Measurements from ENCODE around the gene ITCH.
"Not testable (repeated sequence)": the region's sequence is repeated elsewhere in the genome, so short reads cannot be mapped to it uniquely, and the experiment has no call there.

The ITCH gene

DNA sequence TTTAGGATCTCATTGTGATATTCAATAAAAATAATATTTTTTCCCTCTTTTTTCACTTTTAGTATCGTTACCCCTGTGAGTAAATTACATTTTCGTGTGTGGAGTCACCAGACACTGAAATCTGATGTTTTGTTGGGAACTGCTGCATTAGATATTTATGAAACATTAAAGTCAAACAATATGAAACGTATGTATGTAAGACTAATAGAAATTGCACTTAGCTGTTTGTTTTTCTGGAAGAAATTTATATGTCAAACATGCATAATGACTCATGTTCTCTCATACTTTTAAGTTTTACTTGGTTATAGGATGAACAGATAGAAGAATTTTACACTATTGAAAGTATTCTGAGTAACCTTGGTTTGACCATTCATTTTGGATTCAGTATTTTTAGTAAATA lies 49.4 kb downstream of the ITCH start:
- DNase-seq (ENCODE audit: low read depth in 1 of 2, low spot score in 1 of 2) = no peak

DNA sequence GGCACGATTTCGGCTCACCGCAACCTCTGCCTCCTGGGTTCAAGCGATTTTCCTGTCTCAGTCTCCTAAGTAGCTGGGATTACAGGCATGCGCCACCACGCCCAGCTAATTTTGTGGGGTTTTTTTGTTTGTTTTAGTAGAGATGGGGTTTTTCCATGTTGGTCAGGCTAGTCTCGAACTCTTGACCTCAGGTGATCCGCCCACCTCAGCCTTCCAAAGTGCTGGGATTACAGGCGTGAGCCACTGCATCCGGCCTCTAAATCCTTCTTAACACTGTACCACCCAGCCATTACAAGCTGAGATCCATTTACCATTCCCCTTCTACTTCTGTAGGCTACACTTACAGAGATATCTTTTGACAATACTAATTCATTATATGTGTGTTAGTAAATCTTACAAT lies 51.5 kb downstream of the ITCH start:
- not testable (repeated sequence) for DNase-seq (ENCODE audit: low read depth in 1 of 2, low spot score in 1 of 2)

DNA sequence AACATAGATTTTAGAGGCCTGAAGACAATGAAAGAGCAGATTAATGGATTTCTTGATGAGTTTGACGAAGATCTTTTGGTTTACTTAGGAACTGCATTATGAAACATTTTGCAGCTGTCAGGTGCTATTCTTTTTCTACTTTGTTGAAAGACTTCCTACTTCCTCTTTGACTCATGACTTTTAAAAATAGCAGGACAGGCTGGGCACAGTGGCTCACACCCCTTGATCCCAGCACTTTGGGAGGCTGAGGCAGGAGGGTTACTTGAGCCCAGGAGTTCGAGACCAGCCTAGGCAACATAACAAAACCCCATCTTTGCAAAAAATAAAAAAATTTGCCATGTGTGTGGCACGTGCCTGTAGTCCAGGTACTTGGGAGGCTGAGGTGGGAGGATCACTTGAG lies 52.0 kb downstream of the ITCH start:
- no peak for DNase-seq (ENCODE audit: low read depth in 1 of 2, low spot score in 1 of 2)

DNA sequence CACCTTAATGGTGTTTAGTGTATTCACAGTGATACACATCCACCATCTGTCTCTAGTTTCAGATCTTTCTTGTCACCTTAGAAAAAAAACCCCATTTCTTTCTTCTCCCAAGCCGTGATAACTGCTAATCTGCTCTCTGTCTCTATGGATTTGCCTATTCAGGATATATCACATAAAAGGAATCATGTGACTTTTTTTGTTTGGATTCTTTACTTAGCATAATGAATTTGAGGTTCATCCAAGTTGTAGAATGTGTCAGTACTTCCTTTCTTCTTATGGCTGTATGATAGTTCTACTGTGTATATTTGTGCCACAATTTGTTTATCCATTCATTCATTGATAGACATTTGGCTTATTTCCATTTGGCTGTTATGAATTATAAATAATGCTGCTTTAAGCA lies 57.1 kb downstream of the ITCH start:
- DNase-seq (ENCODE audit: low read depth in 1 of 2, low spot score in 1 of 2) = no peak

DNA sequence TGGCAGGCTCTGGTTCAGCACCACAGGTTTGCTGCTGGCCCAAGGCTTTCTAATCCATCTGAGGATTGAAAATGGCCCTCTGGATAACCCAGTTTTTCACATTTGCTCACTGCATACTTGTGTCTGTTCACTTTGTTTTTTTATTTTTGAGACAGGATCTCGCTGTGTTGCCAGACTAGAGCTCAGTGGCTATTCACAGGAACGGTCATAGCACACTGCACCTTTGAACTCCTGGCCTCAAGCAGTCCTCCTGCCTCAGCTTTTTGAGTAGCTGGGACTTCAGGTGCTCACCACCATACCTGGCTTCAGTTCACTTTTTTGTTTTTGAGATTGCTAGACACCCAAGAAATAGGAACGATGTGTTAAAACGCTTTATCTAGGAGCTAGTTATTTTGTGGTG lies 57.9 kb downstream of the ITCH start:
- no peak for DNase-seq (ENCODE audit: low read depth in 1 of 2, low spot score in 1 of 2)

DNA sequence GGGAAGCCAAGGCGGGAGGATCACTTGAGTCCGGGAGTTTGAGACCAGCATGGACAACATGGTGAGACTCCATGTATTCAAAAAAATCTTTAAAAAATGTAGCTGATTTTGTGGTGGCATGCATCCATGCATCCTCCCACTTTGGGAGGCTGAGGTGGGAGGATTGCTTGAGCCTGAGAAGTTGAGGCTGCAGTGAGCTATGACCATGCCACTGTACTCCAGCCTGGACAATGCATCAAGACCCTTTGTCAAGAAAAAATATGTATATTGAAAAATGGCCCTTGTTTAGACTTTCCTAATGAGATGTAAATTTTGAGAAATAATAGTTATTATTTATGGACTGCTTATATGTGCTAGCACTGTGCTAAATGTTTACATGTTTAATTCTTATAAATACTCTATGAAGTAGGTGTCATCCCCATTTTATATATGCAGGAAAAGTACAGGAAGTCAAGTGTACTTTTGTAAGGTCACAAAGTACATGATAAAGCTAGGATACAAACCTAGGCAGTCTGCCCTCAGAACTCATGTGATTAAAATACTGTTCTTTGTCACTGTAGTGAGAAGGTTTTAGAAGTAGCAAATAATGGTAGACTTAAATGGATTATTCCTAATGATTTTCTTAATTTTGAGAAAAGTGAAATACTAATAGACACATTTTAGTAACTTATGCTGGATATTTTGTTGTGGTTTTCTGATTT lies 58.8 kb downstream of the ITCH start:
- no peak for DNase-seq (ENCODE audit: low read depth in 1 of 2, low spot score in 1 of 2)

DNA sequence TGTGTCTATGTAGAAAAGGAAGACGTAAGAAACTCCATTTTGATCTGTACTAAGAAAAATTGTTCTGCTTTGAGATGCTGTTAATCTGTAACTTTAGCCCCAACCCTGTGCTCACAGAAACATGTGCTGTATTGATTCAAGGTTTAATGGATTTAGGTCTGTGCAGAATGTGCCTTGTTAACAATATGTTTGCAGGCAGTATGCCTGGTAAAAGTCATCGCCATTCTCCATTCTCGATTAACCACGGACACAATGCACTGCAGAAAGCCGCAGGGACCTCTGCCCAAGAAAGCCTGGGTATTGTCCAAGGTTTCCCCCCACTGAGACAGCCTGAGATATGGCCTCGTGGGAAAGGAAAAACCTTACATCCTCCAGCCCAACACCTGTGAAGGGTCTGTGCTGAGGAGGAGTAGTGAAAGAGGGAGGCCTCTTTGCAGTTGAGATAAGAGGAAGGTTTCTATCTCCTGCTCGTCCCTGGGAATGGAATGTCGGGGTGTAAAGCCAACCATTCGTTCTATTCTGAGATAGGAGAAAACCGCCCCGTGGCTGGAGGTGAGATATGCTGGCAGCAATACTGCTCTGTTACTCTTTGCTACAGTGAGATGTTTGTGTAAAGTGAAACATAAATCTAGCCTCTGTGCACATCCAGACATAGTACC lies 62.1 kb downstream of the ITCH start:
- DNase-seq (ENCODE audit: low read depth in 1 of 2, low spot score in 1 of 2) = not testable (repeated sequence)

DNA sequence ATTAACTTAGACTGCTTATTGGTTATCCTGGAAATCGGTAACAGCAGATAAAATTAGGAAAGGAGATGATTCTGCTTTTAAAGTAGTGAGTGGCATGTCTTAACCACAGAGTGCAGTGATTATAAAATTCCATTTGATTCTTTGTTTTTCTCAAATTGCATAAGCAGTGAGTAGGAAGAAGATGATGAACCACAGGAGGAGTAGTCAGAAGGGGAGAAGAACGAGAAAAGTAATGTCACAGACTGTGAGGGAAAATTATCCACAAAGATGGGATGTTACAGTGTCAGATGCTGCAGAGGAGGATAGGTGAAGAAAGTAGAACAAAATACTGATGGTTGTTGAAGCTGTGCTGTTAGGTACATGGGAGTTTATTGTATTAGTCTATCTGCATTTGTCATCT lies 63.0 kb downstream of the ITCH start:
- no peak for DNase-seq (ENCODE audit: low read depth in 1 of 2, low spot score in 1 of 2)

DNA sequence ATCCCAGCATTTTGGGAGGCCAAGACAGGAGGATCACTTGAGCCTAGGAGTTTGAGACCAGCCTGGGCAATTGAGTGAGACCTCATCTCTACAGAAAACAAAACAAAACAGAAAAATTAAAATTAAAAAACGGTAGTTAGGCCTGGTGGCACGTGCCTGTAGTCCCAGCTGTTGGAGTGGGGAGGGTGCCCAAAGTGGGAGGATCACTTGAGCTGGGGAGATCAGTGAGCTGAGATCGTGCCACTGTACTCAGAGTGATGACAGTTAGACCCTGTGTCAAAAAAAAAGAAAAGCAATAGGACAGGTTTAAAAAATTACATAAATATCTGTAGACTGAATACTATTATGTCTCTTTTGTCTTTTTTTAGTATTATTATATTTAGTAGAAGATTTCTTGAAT lies 64.3 kb downstream of the ITCH start:
- no peak for DNase-seq (ENCODE audit: low read depth in 1 of 2, low spot score in 1 of 2)

DNA sequence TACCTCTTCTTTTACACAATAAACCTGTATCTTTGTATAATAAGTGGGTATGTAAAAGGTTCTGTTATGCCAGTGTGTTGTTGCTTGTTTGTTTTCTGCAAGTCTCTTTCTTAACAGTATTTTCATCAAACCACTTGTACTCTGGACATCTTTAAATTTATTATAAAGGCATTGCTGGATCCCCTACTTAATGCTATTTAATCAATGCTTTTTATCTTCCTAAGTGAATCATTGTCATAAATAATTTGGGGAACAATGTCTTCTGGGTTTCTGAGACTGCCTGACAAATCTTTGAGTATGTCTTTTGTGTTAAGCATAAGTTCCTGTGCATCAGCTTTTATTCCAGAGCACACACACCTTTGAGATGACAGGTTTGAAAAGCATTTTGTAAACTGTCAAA lies 64.7 kb downstream of the ITCH start:
- no peak for DNase-seq (ENCODE audit: low read depth in 1 of 2, low spot score in 1 of 2)

DNA sequence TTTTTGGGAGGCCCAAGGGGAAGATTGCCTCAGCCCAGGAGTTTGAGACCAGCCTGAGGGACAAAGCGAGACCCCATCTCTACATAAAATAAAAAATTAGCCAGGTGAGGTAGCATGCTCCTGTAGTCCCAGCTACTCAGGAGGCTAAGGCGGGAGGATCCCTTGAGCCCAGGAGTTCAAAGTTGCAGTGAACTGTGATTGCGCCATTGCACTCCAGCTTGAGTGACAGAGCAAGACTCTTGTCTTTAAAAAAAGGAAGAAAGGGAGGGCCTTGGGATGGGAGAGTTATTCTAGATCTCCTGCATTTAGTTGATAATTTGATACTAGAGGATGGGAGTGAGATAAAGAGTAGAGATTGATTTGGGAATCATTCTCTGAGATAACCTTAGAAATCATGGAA lies 68.1 kb downstream of the ITCH start:
- DNase-seq (ENCODE audit: low read depth in 1 of 2, low spot score in 1 of 2) = no peak

DNA sequence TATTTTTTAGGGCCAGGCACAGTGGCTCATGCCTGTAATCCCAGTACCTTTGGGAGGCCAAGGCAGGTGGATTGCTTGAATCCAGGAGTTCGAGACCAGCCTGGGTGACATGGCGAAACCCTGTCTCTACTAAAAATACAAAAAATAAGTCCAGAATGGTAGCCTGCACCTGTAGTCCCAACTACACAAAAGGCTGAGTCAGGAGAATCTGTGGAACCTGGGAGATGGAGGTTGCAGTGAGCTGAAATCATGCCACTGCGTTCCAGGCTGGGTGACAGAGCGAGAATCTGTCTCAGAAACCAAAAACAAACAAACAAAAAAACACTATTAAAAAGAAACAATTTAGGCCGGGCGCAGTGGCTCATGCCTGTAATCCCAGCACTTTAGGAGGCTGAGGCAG lies 69.6 kb downstream of the ITCH start:
- not testable (repeated sequence) for DNase-seq (ENCODE audit: low read depth in 1 of 2, low spot score in 1 of 2)

DNA sequence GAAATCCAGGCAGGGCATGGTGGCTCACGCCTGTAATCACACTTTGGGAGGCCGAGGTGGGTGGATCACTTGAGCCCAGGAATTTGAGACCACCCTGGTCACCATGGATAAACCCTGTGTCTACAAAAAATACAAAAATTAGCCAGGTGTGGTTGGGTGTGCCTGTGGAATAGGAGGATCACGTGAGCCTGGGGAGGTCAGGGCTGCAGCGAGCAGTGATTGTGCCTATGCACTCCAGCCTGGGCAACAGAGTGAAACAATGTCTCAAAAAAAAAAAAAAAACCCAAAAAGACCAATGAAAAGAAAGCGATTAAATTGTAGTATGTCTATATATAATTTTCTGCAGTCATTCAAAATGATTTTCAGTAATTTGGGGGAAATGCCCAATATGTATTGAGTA lies 70.3 kb downstream of the ITCH start:
- DNase-seq (ENCODE audit: low read depth in 1 of 2, low spot score in 1 of 2) = no peak

DNA sequence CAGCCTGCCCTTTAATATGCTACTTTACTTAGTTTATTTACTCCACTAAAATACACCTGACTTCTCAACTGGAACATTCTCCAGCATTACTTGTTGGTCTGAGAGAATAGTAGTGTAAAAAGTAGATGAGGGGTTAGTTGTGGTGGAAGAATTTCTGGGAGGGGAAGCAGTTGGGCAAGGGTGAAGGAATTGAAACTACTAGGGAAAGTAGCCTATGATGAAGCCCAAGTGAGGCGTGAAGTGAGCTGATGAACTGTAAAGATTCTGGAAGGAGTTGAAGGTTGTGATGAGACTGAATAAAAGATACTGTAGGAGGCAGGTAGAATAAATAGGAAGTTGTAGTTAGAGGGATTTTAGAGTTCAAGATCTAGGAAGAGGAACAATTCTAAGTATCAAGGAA lies 72.5 kb downstream of the ITCH start:
- no peak for DNase-seq (ENCODE audit: low read depth in 1 of 2, low spot score in 1 of 2)

DNA sequence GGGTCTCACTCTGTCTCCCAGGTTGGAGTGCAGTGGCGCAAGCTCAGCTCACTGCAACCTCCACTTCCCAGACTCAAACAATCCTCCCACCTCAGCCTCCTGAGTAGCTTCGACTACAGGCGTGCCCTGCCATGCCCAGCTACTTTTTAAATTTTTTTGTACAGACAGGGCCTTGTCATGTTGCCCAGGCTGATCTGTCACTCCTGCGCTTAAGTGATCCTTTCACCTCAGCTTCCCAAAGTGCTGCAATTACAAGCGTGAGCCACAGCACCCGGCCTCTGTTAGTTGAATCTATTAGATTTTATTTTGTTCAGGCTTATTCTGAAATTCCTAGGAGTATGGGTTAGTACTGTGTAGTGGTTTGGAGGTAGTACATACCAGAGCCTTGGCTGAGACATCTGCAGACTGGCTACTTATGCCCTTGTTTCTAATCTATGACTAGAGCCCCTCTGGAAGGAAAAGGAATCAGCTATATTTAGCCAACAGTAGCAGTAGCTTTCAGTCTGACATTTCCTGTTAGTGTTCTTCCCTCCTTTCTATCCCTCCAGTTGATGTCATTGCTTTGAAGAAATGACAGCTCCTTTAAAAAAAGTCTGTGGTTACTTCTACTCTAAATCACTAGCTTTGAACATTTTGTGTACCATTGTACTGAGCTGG lies 74.4 kb downstream of the ITCH start:
- DNase-seq (ENCODE audit: low read depth in 1 of 2, low spot score in 1 of 2) = no peak

DNA sequence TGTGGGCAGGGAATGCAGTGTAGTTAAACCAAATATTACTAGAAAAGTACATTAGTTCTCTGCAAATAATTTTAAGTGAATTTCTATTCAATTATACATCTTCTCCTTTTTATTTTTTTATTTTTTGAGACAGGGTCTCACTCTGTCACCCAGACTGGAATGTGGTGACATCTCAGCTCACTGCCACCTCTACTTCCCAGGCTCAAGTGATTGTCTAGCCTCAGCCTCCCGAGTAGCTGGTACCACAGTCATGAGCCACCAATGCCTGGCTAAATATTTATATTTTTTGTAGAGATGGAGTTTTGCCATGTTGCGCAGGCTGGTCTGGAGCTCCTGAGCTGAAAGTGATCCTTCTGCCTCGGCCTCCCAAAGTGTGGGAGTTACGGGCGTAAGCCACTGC lies 76.1 kb downstream of the ITCH start:
- no peak for DNase-seq (ENCODE audit: low read depth in 1 of 2, low spot score in 1 of 2)

DNA sequence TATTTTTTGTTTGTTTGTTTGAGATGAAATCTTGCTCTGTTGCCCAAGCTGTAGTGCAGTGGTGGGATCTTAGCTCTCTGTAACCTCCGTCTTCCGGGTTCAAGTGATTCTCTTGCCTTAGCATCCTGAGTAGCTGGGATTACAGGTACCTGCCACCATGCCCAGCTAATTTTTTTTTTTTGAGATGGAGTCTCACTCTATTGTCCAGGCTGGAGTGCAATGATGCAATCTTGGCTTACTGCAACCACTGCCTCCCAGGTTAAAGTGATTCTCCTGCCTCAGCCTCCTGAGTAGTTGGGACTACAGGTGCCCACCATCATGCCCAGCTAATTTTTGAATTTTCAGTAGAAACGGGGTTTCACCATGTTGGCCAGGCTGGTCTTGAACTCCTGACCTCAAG lies 78.3 kb downstream of the ITCH start:
- DNase-seq (ENCODE audit: low read depth in 1 of 2, low spot score in 1 of 2) = not testable (repeated sequence)

DNA sequence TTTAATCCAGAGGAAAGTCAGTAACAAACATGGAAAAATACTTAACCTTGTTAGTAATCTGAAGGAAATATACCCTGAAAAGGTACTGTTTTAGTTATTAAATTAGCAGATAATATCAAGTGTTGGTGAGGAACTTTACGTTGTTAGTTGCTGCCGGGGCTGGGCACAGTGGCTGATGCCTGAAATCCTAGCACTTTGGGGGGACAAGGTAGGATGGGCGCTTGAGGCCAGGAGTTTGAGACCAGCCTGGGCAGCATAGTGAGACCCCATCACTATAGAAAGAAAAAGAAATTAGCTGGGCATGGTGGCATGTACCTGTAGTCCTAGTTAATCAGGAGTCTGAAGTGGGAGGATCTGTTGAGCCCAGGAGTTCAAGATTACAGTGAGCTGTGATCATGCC lies 80.5 kb downstream of the ITCH start:
- no peak for DNase-seq (ENCODE audit: low read depth in 1 of 2, low spot score in 1 of 2)

DNA sequence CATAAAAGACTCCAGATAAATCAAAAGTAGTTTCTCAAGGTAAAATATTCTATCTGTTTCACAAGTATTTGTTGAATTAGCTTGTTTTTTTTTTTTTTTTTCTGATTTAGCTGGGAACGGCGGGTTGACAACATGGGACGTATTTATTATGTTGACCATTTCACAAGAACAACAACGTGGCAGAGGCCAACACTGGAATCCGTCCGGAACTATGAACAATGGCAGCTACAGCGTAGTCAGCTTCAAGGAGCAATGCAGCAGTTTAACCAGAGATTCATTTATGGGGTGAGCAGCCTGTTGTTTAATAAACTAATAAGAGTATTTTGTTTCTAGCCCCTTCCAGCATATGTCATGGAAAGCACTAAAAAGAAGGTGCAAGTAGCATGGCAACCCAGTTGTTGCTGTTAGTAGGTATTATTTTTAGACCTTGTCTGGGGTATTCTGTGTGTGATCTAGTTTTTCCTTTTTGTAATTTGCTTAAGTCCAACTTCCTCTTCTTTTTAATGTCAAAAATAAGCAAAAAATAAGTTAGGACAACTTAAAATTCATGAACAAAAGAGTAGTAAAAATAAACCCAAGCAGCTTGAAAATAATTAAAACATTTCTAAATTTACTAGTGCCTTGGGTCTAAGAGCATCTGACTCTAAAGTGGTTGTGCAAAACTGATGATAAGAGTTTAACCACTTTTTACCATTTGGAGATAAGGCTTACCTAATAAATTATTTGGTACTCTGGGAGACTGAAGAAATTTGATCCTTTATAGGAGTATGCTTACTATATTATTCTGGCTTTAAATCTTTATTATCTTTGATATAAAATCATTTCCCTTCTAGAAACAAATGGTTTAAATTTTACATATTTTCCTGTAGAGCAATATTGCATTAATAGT lies 82.3 kb downstream of the ITCH start:
- DNase-seq (ENCODE audit: low read depth in 1 of 2, low spot score in 1 of 2) = no peak

DNA sequence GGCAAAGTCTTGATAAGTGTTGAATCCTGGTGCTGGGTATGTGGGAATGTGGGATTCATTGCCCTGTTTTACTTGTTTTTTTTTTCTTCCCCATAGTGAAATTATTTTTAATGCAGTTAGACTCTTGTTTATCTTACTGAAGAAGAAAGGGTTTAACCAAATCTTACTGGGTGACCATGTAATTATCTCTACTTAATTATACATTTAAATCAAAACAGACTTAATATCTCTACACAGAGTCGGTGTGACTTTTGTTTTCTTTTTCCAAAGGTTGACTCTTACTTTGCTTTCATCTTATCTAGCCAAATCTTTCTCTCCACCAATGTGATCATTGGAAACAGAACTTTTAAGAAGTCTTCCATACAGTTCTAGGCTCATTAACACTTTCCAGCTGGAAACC lies 85.4 kb downstream of the ITCH start:
- no peak for DNase-seq (ENCODE audit: low read depth in 1 of 2, low spot score in 1 of 2)

DNA sequence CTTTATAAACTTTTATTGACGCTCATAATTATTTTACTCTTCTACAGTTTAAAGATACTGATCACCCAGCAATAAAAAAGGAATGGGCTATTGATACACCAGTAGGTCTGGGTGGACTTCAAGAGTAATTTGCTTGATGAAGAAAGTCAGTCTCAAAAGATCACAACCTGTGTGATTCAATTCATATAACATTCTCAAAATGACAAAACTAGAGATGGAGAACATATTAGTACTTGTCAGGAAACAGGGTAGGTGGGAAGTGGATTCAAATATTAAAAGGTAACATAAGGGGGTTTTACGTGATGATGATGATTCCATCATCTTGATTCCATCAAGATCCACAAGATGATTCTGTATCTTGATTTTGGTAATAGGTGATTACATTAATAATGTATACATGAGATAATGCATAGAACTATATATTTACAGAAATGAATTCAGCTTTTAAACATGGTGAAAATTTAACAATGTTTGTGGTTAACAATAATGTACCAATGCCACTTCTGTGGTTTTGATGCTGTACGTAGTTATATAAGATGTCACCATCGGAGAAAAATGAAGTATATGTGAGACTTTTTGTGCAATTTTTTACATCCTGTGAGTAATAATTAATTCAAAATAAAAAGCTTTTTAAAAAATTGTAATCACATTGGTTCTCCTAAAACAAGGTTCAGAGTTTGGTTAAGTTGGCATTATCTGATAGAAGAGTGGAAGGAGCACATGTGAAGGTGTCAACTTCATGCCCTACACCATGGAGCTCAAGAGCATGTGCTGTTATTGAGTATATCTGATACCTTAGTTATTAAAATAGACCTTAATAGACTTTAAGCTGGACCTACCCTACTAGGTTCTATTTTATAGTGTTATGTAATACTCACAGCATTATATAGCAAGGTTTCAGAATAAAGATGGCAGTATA lies 86.9 kb downstream of the ITCH start:
- DNase-seq (ENCODE audit: low read depth in 1 of 2, low spot score in 1 of 2) = no peak

Data from stimulated activated CD4-positive, alpha-beta T cell treated with anti-CD3 and anti-CD28 coated beads, Interleukin-15, amount 100 ng/mL, for 1 hour (primary cell).